GM10266 (cell line): ENCODE data around the gene GNG4.
"Not testable (repeated sequence)": the region's sequence is repeated elsewhere in the genome, so short reads cannot be mapped to it uniquely, and the experiment has no call there.

Experiments used
- DNase-seq: peaks from one replicate; pipeline ENCODE4 v3.0.0; 2012; ENCODE audit errors: extremely low spot score
- CTCF ChIP-seq: IDR thresholded peaks from 2 replicates; pipeline ENCODE4 v1.5.1; 2012; ENCODE audit warnings: mild to moderate bottlenecking, low read depth; ENCODE audit not compliant: control insufficient read depth, insufficient read depth; ENCODE audit errors: missing control alignments

GNG4 gene

GRCh38 chr1:235595079-235595478, 54.5 kb downstream of the GNG4 start:
- TF ChIP-seq CTCF = no peak
- DNase-seq = no peak

- DNase-seq = not testable (repeated sequence)
Observed at GRCh38 chr1:235594281-235594895, 55.2 kb downstream of the GNG4 start.

GRCh38 chr1:235588916-235589515, 60.6 kb downstream of the GNG4 start:
- no peak for TF ChIP-seq CTCF
- DNase-seq = no peak

- DNase-seq = no peak
- no peak for TF ChIP-seq CTCF
Observed at GRCh38 chr1:235588156-235588555, 61.4 kb downstream of the GNG4 start.

GRCh38 chr1:235586992-235587391, 62.6 kb downstream of the GNG4 start:
- no peak for TF ChIP-seq CTCF
- DNase-seq = no peak

- no peak for TF ChIP-seq CTCF
- no peak for DNase-seq
Observed at GRCh38 chr1:235586413-235586812, 63.2 kb downstream of the GNG4 start.

GRCh38 chr1:235584973-235585372, 64.6 kb downstream of the GNG4 start:
- DNase-seq = no peak
- TF ChIP-seq CTCF = no peak
